ENCODE data around the gene TADA2B.
"Not testable (repeated sequence)": the region's sequence is repeated elsewhere in the genome, so short reads cannot be mapped to it uniquely, and the experiment has no call there.

TADA2B gene

GRCh38 chr4:7079483-7079882 lies 36.3 kb downstream of the TADA2B start:
- DNase-seq (ENCODE audit: low read depth in 2 of 2) = not testable (repeated sequence)

DNA sequence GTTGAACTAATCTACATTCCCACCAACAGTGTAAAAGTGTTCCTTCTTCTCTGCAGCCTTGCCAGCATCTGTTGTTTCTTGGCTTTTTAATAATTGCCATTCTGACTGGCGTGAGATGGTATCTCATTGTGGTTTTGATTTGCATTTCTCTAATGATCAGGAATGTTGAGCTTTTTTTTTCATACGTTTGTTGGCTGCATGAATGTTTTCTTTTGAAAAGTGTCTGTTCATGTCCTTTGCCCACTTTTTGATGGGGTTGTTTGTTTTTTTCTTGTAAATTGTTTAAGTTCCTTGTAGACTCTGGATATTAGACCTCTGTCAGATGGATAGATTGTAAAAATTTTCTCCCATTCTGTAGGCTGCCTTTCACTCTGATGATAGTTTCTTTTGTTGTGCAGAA lies 36.7 kb downstream of the TADA2B start:
- not testable (repeated sequence) for DNase-seq (ENCODE audit: low read depth in 2 of 2)

DNA sequence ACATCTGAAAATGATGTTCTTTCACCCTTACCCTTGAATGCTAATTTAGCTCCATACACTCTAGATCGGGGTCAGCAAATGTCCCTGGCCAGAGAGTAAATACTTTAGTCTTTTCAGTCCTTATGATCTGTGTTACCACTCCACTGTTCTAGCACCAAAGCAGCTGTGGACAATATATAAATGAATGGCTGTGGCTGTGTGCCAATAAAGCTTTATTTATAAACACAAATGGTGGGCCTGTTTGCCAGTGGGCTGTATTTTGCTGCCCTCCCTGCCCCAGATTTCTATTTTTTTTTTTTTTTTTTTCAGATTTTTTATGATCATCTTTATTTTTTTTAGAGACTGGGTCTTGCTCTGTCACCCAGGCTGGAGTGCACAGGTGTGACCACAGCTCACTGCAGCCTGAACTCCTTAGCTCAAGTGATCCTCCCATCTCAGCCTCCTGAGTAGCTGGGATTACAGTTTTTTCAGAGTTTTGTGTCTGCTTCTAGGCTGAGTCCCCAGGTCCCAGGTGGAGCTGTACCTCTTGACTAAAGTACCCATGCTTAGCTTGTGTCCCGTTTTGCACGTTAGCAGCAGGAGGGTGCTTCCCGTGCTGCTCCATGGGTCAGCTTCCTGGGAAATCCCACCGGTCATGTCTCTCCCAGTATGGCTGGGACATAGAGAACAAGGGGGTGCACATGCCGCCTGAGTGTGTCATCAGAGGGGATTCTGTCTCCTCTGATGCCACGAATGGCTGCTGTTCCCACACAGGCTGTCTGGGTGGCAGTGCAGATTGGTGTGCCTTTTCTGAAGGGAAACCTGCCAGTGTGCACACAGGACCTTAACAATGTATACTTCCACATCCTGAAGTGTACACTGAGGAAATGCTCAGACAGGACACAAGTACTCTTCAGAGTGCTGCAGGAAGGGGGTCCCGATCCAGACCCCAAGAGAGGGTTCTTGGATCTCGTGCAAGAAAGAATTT lies 40.7 kb downstream of the TADA2B start:
- no peak for DNase-seq (ENCODE audit: low read depth in 2 of 2)

DNA sequence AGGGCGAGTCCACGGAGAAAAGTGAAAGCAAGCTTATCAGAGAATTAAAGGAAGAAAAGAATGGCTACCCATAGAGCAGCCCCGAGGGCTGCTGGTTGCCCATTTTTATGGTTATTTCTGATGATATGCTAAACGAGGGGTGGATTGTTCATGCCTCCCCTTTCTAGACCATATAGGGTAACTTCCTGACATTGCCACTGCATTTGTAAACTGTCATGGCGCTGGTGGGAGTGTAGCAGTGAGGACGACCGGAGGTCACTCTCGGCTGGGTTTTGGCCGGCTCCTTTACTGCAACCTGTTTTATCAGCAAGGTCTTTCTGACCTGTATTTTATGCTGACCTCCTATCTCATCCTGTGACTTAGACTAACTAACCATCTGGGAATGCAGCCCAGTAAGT lies 41.4 kb downstream of the TADA2B start:
- DNase-seq (ENCODE audit: low read depth in 2 of 2) = not testable (repeated sequence)

DNA sequence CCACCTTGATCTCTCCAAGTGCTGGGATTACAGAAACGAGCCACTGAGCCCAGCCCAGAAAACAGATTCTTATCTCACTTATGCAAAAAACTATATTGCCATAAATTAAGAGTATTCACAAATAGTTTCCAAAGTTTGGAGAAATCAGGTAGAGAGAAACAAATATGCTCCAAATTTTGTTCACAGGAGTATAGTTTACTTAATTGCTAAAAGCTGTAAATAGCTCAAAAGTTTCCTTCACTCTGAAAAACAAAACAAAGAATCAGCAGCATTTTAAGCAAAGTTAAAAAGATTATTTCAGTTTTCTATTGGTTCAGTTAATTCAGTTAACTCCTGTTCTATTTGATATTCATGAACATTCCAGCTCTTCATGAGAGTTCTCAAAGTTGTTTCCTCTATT lies 43.2 kb downstream of the TADA2B start:
- DNase-seq (ENCODE audit: low read depth in 2 of 2) = no peak

GRCh38 chr4:7087036-7087435 lies 43.9 kb downstream of the TADA2B start:
- DNase-seq (ENCODE audit: low read depth in 2 of 2) = no peak

GRCh38 chr4:7089213-7089986 lies 46.2 kb downstream of the TADA2B start:
- no peak for DNase-seq (ENCODE audit: low read depth in 2 of 2)

DNA sequence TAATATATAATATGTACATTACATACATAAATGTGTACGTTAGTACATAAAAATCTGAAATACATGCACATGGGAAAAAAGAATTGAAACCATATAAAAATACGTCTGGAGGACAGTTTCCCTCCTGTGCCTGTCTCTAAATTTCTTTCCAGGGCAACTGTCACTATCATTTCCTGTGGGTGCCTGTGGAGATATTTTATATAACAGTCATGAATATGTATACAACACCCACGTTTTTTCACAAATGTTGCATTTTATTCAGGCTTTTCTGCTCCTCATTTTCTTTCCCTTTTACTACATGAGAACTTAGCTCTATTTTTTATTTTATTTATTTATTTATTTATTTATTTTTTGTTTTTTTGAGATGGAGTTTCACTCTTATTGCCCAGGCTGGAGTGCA lies 48.9 kb downstream of the TADA2B start:
- no peak for DNase-seq (ENCODE audit: low read depth in 2 of 2)

GRCh38 chr4:7094916-7095315 lies 51.7 kb downstream of the TADA2B start:
- DNase-seq (ENCODE audit: low read depth in 2 of 2) = no peak

DNA sequence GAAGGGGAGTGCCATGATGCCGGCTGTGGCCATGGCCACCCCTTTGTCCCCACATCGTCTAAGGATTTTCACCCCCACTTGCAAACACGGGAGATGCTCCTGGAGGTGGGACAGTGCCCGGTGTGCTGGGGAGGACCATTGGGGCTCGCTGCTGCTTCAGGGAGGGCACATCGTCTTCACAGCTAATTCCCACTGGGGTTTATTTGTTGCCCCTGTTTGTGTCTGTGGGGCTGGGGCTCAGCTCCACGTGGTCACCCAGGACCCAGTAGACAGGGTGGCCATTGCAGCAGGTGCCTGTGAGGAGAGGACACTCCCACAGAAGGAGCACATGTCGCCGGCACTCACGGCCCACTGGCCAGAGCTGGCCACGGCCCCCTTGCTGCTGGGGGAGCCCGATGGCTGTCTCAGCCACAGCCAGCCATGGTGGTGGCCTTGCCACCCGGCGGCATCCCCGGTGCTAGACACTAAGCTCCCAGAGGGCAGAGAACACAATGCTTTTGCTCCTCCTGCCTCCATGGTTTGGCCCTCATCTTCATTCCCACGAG lies 52.5 kb downstream of the TADA2B start:
- no peak for DNase-seq (ENCODE audit: low read depth in 2 of 2)

DNA sequence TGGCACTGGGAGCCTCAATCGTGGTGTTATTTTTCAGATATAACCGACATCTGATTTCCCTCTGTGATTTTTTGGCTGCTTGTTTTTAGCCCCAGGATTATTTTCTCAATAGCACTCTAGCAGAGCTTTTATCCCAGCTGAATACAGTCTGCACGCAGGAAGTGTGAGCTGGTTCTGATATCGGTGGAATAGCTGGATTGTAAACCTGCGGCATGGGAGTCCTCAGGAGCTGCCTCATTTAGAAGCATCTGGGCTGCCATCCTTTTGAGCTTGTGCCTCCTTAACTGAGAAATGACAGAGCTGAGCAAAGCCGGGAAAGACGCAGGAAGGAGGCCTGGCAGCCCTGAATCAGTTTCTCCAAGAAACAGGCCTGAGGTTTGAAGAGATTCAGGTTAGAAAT lies 53.1 kb downstream of the TADA2B start:
- no peak for DNase-seq (ENCODE audit: low read depth in 2 of 2)

GRCh38 chr4:7101692-7102515 lies 58.7 kb downstream of the TADA2B start:
- DNase-seq (ENCODE audit: low read depth in 2 of 2) = peak; percentile 32 to 41

DNA sequence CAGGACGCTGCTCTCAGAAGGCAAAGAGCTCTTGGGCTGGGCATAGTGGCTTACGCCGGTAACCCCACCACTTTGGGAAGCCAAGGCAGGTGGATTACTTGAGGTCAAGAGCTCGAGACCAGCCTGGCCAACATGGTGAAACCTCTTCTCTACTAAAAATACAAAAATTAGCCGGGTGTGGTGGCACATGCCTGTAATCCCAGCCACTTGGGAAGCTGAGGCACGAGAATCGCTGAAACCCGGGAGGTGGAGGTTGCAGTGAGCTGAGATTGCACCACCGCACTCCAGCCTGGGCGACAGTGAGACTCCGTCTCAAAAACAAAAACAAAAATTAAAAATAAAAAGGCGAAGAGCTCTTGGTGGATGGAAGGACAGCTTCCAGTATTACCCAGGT lies 59.3 kb downstream of the TADA2B start:
- not testable (repeated sequence) for DNase-seq (ENCODE audit: low read depth in 2 of 2)

DNA sequence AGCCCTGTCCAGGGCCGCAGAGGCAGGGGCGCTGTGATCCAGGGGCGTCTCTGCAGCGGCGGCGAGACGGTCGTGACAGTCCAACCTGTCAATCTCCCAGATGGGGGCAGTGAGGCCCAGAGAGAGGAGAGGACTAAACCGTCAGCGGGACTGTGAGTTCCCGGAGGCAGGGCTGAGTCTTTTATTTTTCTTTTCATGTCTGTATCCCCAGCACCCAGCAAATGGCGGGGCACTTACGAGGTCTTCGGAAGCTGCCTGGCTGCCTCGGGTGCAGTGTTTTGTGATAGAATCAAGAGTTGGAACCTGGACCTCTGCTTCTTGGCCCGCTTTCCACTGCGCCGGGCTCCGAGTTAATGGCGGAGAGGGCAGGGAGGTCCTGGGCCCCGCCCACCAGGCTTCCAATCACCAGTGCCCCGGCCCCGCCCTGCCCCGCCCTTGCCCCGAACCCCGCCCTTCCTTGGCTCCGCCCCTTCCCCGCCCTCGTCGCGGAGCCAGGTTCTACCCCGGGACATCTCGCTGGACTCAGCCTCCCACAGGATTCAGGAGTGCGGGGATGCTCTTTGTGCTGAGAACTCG lies 59.9 kb downstream of the TADA2B start:
- DNase-seq (ENCODE audit: low read depth in 2 of 2) = peak; percentile 71 to 73

- DNase-seq (ENCODE audit: low read depth in 2 of 2) = no peak
These were observed 60.6 kb downstream of the TADA2B start for GRCh38 chr4:7103607-7104365.

GRCh38 chr4:7104366-7105031 lies 61.3 kb downstream of the TADA2B start:
- no peak for DNase-seq (ENCODE audit: low read depth in 2 of 2)

DNA sequence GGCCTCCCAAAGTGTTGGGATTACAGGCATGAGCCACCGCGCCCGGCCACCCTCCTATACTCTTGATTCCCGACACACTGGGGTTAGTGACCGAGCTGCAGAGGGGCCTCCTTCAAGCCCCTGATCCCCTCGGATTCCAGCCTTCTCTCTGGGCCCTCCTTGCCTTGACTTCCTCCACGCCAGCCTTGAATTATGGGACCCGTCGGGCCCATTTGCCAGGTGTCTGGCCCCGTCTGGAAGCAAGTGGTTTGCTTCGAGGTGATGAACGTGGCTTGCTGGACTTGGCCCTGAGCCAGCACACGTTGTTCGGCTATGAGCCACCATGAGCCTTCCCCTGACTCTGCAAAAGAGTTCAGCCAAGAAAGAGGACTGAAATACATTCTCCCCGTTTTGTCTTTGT lies 62.1 kb downstream of the TADA2B start:
- no peak for DNase-seq (ENCODE audit: low read depth in 2 of 2)

- DNase-seq (ENCODE audit: low read depth in 2 of 2) = no peak
These were observed 64.2 kb downstream of the TADA2B start for GRCh38 chr4:7107166-7107905.

All from stimulated activated CD8-positive, alpha-beta memory T cell treated with anti-CD3 and anti-CD28 coated beads, Interleukin-15, amount 100 ng/mL, for 48 hours (primary cell).